A549 (cell line): ENCODE data around the gene AXDND1. TPM values are rescaled to one million over a fixed set of nuclear protein-coding genes. Genes with fewer than 3 reads are reported as not detected.

Experiments used
- ATAC-seq, 2 experiments: fragments of 200-7000 bp in 1 of 2; fragments of >200 bp in 1 of 2; cut with Nextera tagmentation in 1 of 2; cut with Tn5 transposase in 1 of 2; 3 replicates each; pipeline versions ENCODE4 v1.8.0 to v1.9.1; 2018 to 2020; ENCODE audit warnings: mild to moderate bottlenecking in 1 of 2, moderate library complexity in 1 of 2
- CTCF ChIA-PET: fragments of 300-600 bp; sonication (Branson Sonifier 250); formaldehyde crosslinking; extraction: SDS; loops from one replicate; lab custom pipeline; 2021; ENCODE audit warnings: antibody characterized with exemption, inconsistent platforms; lab: Yijun Ruan, JAX
- POLR2A ChIA-PET: fragments of 350-600 bp; formaldehyde crosslinking; extraction: SDS; loops from one replicate; lab custom pipeline; 2021; ENCODE audit warnings: antibody characterized with exemption, inconsistent platforms; lab: Yijun Ruan, JAX
- DNase-seq, 2 experiments: peaks; one replicate each; pipeline versions ENCODE4 v3.0.0 to v3.0.0-alpha.2; 2011 to 2016; ENCODE audit warnings: low read depth in 1 of 2, low spot score in 1 of 2
- FAIRE-seq: peaks from 2 replicates; lab custom pipeline; 2011; peaks lifted over from hg19 to GRCh38; lab: Jason Lieb, UNC
- H3K27ac ChIP-seq, 2 experiments: fragments of >200 bp; sonication (Bioruptor Twin); formaldehyde crosslinking; 3 replicates each; pipeline ENCODE4 v1.5.1; 2016 to 2017
- H3K4me1 ChIP-seq: fragments of >200 bp; sonication (Bioruptor Twin); formaldehyde crosslinking; 3 replicates; pipeline ENCODE4 v1.6.1; 2016
- H3K4me2 ChIP-seq: fragments of >200 bp; sonication (Bioruptor Twin); formaldehyde crosslinking; 3 replicates; pipeline ENCODE4 v1.6.1; 2016
- H3K4me3 ChIP-seq: fragments of >200 bp; sonication (Bioruptor Twin); formaldehyde crosslinking; 3 replicates; pipeline ENCODE4 v1.5.1; 2016
- H3K9me3 ChIP-seq: fragments of >200 bp; sonication (Bioruptor Twin); formaldehyde crosslinking; 3 replicates; pipeline ENCODE4 v1.6.1; 2016
- ATOH8 ChIP-seq: fragments of 250-450 bp; sonication (Bioruptor Pico); IDR thresholded peaks from 2 replicates; pipeline ENCODE4 v1.5.0; 2020; ENCODE audit warnings: low read depth, mild to moderate bottlenecking, moderate library complexity
- CBX2 ChIP-seq: fragments of 200-600 bp; sonication (generic); IDR thresholded peaks from 2 replicates; pipeline ENCODE4 v1.6.1; 2016; ENCODE audit warnings: low read depth, mild to moderate bottlenecking, borderline replicate concordance
- EHF ChIP-seq: fragments of 250-450 bp; sonication (Bioruptor Pico); IDR thresholded peaks from 2 replicates; pipeline ENCODE4 v1.5.0; 2020; ENCODE audit warnings: mild to moderate bottlenecking
- ELK1 ChIP-seq: fragments of 150-350 bp; IDR thresholded peaks from 2 replicates; pipeline ENCODE4 v1.6.1; 2014; ENCODE audit warnings: low read depth, mild to moderate bottlenecking, low read length
- ESRRA ChIP-seq: fragments of 150-350 bp; IDR thresholded peaks from 2 replicates; pipeline ENCODE4 v1.6.1; 2014; ENCODE audit warnings: mild to moderate bottlenecking, low read length, borderline replicate concordance
- GATA3 ChIP-seq: IDR thresholded peaks from 2 replicates; pipeline ENCODE4 v1.6.1; 2012; ENCODE audit warnings: borderline replicate concordance
- HMGXB4 ChIP-seq: fragments of 250-450 bp; sonication (Bioruptor Pico); IDR thresholded peaks from 2 replicates; pipeline ENCODE4 v1.5.0; 2021; ENCODE audit warnings: mild to moderate bottlenecking, moderate library complexity, borderline replicate concordance
- HOXA7 ChIP-seq: fragments of 250-450 bp; sonication (Bioruptor Pico); IDR thresholded peaks from 2 replicates; pipeline ENCODE4 v1.5.0; 2020; ENCODE audit warnings: mild to moderate bottlenecking, moderate library complexity
- HOXB5 ChIP-seq: fragments of 250-450 bp; sonication (Bioruptor Pico); IDR thresholded peaks from 2 replicates; pipeline ENCODE4 v1.5.0; 2020; ENCODE audit warnings: mild to moderate bottlenecking, moderate library complexity
- JUNB ChIP-seq: fragments of >200 bp; sonication (Bioruptor Twin); formaldehyde crosslinking; IDR thresholded peaks from 2 replicates; pipeline ENCODE4 v1.6.1; 2016
- MAX ChIP-seq: IDR thresholded peaks from 2 replicates; pipeline ENCODE4 v1.6.1; 2012
- NFE2L2 ChIP-seq: fragments of 150-350 bp; conservative IDR thresholded peaks from 2 replicates; pipeline ENCODE4 v1.6.1; 2014; ENCODE audit warnings: low read length
- PBX3 ChIP-seq: IDR thresholded peaks from 2 replicates; pipeline ENCODE4 v1.6.1; 2012
- PHF8 ChIP-seq: fragments of 200-600 bp; sonication (generic); IDR thresholded peaks from 2 replicates; pipeline ENCODE4 v1.6.1; 2016; ENCODE audit warnings: low read depth, mild to moderate bottlenecking, antibody characterized with exemption, moderate library complexity, borderline replicate concordance
- POLR2AphosphoS2 ChIP-seq: conservative IDR thresholded peaks from 2 replicates; pipeline ENCODE4 v1.6.1; 2012; ENCODE audit warnings: low read length, improper control_type of control experiment, inconsistent platforms
- RAD21 ChIP-seq, 2 experiments: fragments of >200 bp in 1 of 2; sonication (Bioruptor Twin) in 1 of 2; formaldehyde crosslinking in 1 of 2; IDR thresholded peaks in 1 of 2; conservative IDR thresholded peaks in 1 of 2; 2 replicates in 1 of 2; 3 replicates in 1 of 2; pipeline ENCODE4 v1.6.1; 2012 to 2018; ENCODE audit warnings: inconsistent platforms in 1 of 2
- RCOR1 ChIP-seq: fragments of 150-350 bp; IDR thresholded peaks from 2 replicates; pipeline ENCODE4 v1.6.1; 2014; ENCODE audit warnings: antibody characterized with exemption, low read length, low read depth
- SMC3 ChIP-seq: fragments of >200 bp; sonication (Bioruptor Twin); formaldehyde crosslinking; IDR thresholded peaks from 3 replicates; pipeline ENCODE4 v1.6.1; 2018; ENCODE audit warnings: inconsistent platforms
- TFCP2L1 ChIP-seq: fragments of 250-450 bp; sonication (Bioruptor Pico); IDR thresholded peaks from 2 replicates; pipeline ENCODE4 v1.5.0; 2021; ENCODE audit warnings: mild to moderate bottlenecking
- ZC3H11A ChIP-seq: fragments of 450-650 bp; IDR thresholded peaks from 2 replicates; pipeline ENCODE4 v1.6.1; 2014; ENCODE audit warnings: antibody characterized with exemption, mild to moderate bottlenecking
- ZFP36 ChIP-seq: fragments of 450-650 bp; IDR thresholded peaks from 2 replicates; pipeline ENCODE4 v1.6.1; 2014; ENCODE audit warnings: borderline replicate concordance; ENCODE audit not compliant: partially characterized antibody
- WGBS: methylation state at CpG from one replicate; pipeline ENCODE4 v1.1.6; 2017; ENCODE audit errors: missing lambda C conversion rate; 5-methylcytosine and 5-hydroxymethylcytosine counted together
- polyA plus RNA-seq, 4 experiments: library from polyadenylated mRNA; depleted of rRNA in 3 of 4; stranded (reverse); fragments of >200 nt; fragmentation: RNase III in 1 of 4; extraction: RNeasy Plus Mini Kit Qiagen cat#74134 plus additional on column Dnase treatment in 1 of 4; gene quantifications; 2 replicates in 3 of 4; 3 replicates in 1 of 4; pipeline ENCODE4 v1.2.3, GENCODE V29; 2011 to 2017
- TF ChIP-seq, protein P1 (sequence below): fragments of >200 bp; sonication (Bioruptor Twin); formaldehyde crosslinking; IDR thresholded peaks from 3 replicates; pipeline ENCODE4 v1.5.1; 2016
- TF ChIP-seq, protein P2 (sequence below): IDR thresholded peaks from 2 replicates; pipeline ENCODE4 v1.6.1; 2012; ENCODE audit warnings: low read depth, borderline replicate concordance
- TF ChIP-seq, protein P3 (sequence below): fragments of >200 bp; sonication (Bioruptor Twin); formaldehyde crosslinking; IDR thresholded peaks from 3 replicates; pipeline ENCODE4 v1.6.1; 2016

The AXDND1 gene
- polyA plus RNA-seq, 2 of the 4 experiments (the other 2 are of a cell fraction) = 0.30 to 0.71 TPM

- Histone ChIP-seq H3K9me3 (no peaks in the 10 kb centered on the region), H3K27ac (no peak overlapping the region), H3K4me1 (0 out of 3 replicates have a peak, but pooled peaks cover 2% of the 10 kb centered on the region), H3K4me3 (no peak overlapping the region), H3K4me2 (no peak overlapping the region)
- 2% methylated on average over 4 of the region's 4 CpGs for WGBS
- POLR2A ChIA-PET = no interaction called here
- ATAC-seq = peak; percentile 33 to 65; a peak in 5 of 6 replicates
- CTCF ChIA-PET = interaction anchor here (0.6 to 5.9 kb wide), 28 partner anchors 10 to 998 kb away, joined by 3 to 44 read pairs (median 4); partner anchors contain the start of gene SOAT1
- TF ChIP-seq, protein P1, sequence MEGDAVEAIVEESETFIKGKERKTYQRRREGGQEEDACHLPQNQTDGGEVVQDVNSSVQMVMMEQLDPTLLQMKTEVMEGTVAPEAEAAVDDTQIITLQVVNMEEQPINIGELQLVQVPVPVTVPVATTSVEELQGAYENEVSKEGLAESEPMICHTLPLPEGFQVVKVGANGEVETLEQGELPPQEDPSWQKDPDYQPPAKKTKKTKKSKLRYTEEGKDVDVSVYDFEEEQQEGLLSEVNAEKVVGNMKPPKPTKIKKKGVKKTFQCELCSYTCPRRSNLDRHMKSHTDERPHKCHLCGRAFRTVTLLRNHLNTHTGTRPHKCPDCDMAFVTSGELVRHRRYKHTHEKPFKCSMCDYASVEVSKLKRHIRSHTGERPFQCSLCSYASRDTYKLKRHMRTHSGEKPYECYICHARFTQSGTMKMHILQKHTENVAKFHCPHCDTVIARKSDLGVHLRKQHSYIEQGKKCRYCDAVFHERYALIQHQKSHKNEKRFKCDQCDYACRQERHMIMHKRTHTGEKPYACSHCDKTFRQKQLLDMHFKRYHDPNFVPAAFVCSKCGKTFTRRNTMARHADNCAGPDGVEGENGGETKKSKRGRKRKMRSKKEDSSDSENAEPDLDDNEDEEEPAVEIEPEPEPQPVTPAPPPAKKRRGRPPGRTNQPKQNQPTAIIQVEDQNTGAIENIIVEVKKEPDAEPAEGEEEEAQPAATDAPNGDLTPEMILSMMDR = peak; percentile 87
- TF ChIP-seq POLR2AphosphoS2 (no peak), TFCP2L1 (CRISPR knock-in tag) (no peak), RCOR1 (no peak), NFE2L2 (no peak), ATOH8 (CRISPR knock-in tag) (no peak), ESRRA (no peak), HOXA7 (CRISPR knock-in tag) (no peak), PBX3 (no peak), ZFP36 (no peak), CBX2 (no peak), MAX (no peak), ELK1 (no peak), SMC3 (peak; percentile 88), GATA3 (no peak), JUNB (no peak), RAD21 (conservative IDR thresholded peaks at IDR 0.05 in 1 of 2, IDR thresholded peaks at IDR 0.05 in 1 of 2) (peak; percentile 80 to 88)
- TF ChIP-seq, protein P2, sequence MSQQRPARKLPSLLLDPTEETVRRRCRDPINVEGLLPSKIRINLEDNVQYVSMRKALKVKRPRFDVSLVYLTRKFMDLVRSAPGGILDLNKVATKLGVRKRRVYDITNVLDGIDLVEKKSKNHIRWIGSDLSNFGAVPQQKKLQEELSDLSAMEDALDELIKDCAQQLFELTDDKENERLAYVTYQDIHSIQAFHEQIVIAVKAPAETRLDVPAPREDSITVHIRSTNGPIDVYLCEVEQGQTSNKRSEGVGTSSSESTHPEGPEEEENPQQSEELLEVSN = no peak
- DNase-seq = peak; percentile 62 to 70
- FAIRE-seq = no peak
Observed at GRCh38 chr1:179369751-179370341, 4.1 kb downstream of the AXDND1 start.

DNA sequence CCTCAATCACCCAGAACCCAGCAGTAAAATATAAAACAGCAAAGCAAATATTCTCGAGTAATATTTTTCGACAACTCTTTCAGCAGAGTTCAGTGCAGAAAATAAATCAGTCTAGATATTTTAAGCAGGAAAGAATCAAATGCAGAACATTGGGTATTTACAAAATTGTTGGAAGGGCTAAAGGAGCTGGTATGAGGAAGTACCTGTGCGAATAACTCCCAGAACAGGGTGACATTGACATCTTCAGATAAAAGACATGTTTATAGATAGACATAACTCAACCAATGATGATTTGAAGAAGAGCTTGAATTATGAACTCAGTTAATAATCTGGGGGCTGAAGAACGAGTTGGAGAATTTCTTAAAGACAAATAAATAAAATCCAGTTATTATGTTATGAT lies 6.4 kb downstream of the AXDND1 start:
- Histone ChIP-seq H3K4me1 (no peaks in the 10 kb centered on the region), H3K9me3 (no peaks in the 10 kb centered on the region), H3K4me2 (no peak overlapping the region), H3K27ac (no peak overlapping the region), H3K4me3 (no peak overlapping the region)
- FAIRE-seq (no peak), ATAC-seq (no peak), DNase-seq (no peak)
- ChIA-PET CTCF (interaction anchor here (0.6 to 5.9 kb wide), 4 partner anchors 120 to 694 kb away, joined by 3 to 44 read pairs (median 12); no protein-coding TSS in a partner anchor), POLR2A (interaction anchor here (0.6 kb wide), 1 partner anchor 79 kb away, joined by 3 read pairs; the partner anchor contains the start of gene SOAT1)
- 34% methylated on average over 4 of the region's 4 CpGs for WGBS
- TF ChIP-seq HOXB5 (no peak), EHF (CRISPR knock-in tag) (no peak), ZC3H11A (no peak), MAX (no peak), TFCP2L1 (CRISPR knock-in tag) (no peak), PHF8 (no peak), HMGXB4 (CRISPR knock-in tag) (no peak)
- TF ChIP-seq, protein P3, sequence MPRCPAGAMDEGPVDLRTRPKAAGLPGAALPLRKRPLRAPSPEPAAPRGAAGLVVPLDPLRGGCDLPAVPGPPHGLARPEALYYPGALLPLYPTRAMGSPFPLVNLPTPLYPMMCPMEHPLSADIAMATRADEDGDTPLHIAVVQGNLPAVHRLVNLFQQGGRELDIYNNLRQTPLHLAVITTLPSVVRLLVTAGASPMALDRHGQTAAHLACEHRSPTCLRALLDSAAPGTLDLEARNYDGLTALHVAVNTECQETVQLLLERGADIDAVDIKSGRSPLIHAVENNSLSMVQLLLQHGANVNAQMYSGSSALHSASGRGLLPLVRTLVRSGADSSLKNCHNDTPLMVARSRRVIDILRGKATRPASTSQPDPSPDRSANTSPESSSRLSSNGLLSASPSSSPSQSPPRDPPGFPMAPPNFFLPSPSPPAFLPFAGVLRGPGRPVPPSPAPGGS = no peak
- TF ChIP-seq, protein P1 = no peak
